Measurements from ENCODE around the gene ZNF300.
"Not testable (repeated sequence)": the region's sequence is repeated elsewhere in the genome, so short reads cannot be mapped to it uniquely, and the experiment has no call there.

Gene ZNF300

GRCh38 chr5:150845185-150845859 lies 59.5 kb downstream of the ZNF300 start:
- not testable (repeated sequence) for DNase-seq

Data from CD4-positive, alpha-beta T cell treated with Interleukin-17A for 1 hour (primary cell).